ENCODE results near the gene CLSTN2. TPM values are rescaled to one million over a fixed set of nuclear protein-coding genes. Genes with fewer than 3 reads are reported as not detected.

Gene CLSTN2
- total RNA-seq, 1 experiment from 2014 or later: 0.68 TPM

GRCh38 chr3:140129768-140130284, 194.8 kb downstream of the CLSTN2 start:
- TF ChIP-seq, protein P1, sequence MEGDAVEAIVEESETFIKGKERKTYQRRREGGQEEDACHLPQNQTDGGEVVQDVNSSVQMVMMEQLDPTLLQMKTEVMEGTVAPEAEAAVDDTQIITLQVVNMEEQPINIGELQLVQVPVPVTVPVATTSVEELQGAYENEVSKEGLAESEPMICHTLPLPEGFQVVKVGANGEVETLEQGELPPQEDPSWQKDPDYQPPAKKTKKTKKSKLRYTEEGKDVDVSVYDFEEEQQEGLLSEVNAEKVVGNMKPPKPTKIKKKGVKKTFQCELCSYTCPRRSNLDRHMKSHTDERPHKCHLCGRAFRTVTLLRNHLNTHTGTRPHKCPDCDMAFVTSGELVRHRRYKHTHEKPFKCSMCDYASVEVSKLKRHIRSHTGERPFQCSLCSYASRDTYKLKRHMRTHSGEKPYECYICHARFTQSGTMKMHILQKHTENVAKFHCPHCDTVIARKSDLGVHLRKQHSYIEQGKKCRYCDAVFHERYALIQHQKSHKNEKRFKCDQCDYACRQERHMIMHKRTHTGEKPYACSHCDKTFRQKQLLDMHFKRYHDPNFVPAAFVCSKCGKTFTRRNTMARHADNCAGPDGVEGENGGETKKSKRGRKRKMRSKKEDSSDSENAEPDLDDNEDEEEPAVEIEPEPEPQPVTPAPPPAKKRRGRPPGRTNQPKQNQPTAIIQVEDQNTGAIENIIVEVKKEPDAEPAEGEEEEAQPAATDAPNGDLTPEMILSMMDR (conservative IDR thresholded peaks at IDR 0.05): no peak
- H3K79me2 ChIP-seq (ENCODE audit: insufficient read depth, low read length): no peaks in the 10 kb centered on the region
- H3T11ph ChIP-seq (ENCODE audit: low read length): no peak overlapping the region
- H4K8ac ChIP-seq (replicated peaks; ENCODE audit: insufficient read length, low read depth, low read length): no peak overlapping the region
- no peak overlapping the region for H2BK12ac ChIP-seq (ENCODE audit: insufficient read length, low read depth, low read length)
- H3K27ac ChIP-seq (ENCODE audit: insufficient read length, low read depth, low read length): no peak overlapping the region
- H2AK5ac ChIP-seq (ENCODE audit: insufficient read length, low read length): no peak overlapping the region
- no peak overlapping the region for H3K14ac ChIP-seq (ENCODE audit: insufficient read depth, low read length)
- no peak overlapping the region for H3K27ac Mint-ChIP-seq
- no peak overlapping the region for H4K5ac ChIP-seq (ENCODE audit: insufficient read length, low read depth, low read length)
- H3K9ac ChIP-seq (ENCODE audit: extremely low read depth, insufficient read length, low read length): no peak overlapping the region
- no peak overlapping the region for H4K91ac ChIP-seq (ENCODE audit: insufficient read length, low read depth, low read length)
- H3K4me3 Mint-ChIP-seq: no peak overlapping the region
- H3K27me3 Mint-ChIP-seq (ENCODE audit: low read depth): peaks cover 4% of the 10 kb centered on the region; the same call in 1 of the 2 replicates
- no peaks in the 10 kb centered on the region for H3K4me1 ChIP-seq (ENCODE audit: insufficient read depth, low read length)
- no peak overlapping the region for H2BK15ac ChIP-seq (ENCODE audit: low read depth, low read length)
- H4K20me1 ChIP-seq (ENCODE audit: control insufficient read depth, insufficient read depth, insufficient read length): no peaks in the 10 kb centered on the region
- DNase-seq: no peak
- H3K4ac ChIP-seq (ENCODE audit: low read depth, low read length): no peak overlapping the region
- H3K4me1 Mint-ChIP-seq: peaks cover 18 to 19% of the 10 kb centered on the region in 2 experiments
- H2BK20ac ChIP-seq (ENCODE audit: low read depth, low read length, poor library complexity, severe bottlenecking): no peak overlapping the region
- no peaks in the 10 kb centered on the region for H3K9me3 ChIP-seq (ENCODE audit: control insufficient read depth, low read depth, low read length)
- H3K36me3 Mint-ChIP-seq (ENCODE audit: insufficient read depth in 1 of 3, low read depth in 3 of 3): no peaks in the 10 kb centered on the region
- no peaks in the 10 kb centered on the region for H3K23me2 ChIP-seq (ENCODE audit: insufficient read length, low read depth, low read length, poor library complexity, severe bottlenecking)
- H3K27me3 ChIP-seq (ENCODE audit: insufficient read depth, low read length): no peaks in the 10 kb centered on the region
- no peak overlapping the region for H2AFZ ChIP-seq (ENCODE audit: low read length)
- H2BK120ac ChIP-seq (ENCODE audit: low read depth, low read length, poor library complexity, severe bottlenecking): no peak overlapping the region
- no peak overlapping the region for H3K23ac ChIP-seq (ENCODE audit: insufficient read length, low read depth, low read length)
- no peaks in the 10 kb centered on the region for H3K9me3 Mint-ChIP-seq
- H3K79me1 ChIP-seq (ENCODE audit: insufficient read depth, low read depth, low read length, poor library complexity, severe bottlenecking): no peaks in the 10 kb centered on the region
- H3K18ac ChIP-seq (ENCODE audit: insufficient read length, low read depth, low read length): no peak overlapping the region
- H2BK5ac ChIP-seq (ENCODE audit: insufficient read length, low read length): no peak overlapping the region
- H3K4me2 ChIP-seq (ENCODE audit: insufficient read depth, insufficient read length, low read length): no peak overlapping the region
- no CpG with 5 or more reads among the region's 6 CpGs for whole genome bisulfite sequencing (ENCODE audit: extremely low coverage, insufficient read length, low lambda C conversion rate)
- no peak overlapping the region for H3K56ac ChIP-seq (ENCODE audit: insufficient read length, low read depth, low read length)

Data from H9 (cell line).